HEK293T (cell line): ENCODE measurements around the gene DBN1.

ENCODE experiments used
- CTCF ChIA-PET: fragments of 350-600 bp; formaldehyde crosslinking; extraction: SDS; loops from one replicate; lab custom pipeline; 2021; ENCODE audit warnings: antibody characterized with exemption, inconsistent platforms; lab: Yijun Ruan, JAX
- POLR2A ChIA-PET: fragments of 350-600 bp; formaldehyde crosslinking; extraction: SDS; loops from one replicate; lab custom pipeline; 2020; ENCODE audit warnings: antibody characterized with exemption, inconsistent platforms; lab: Yijun Ruan, JAX
- DNase-seq: peaks from one replicate; pipeline ENCODE4 v3.0.0; 2012; ENCODE audit warnings: mixed read lengths; ENCODE audit errors: extremely low spot score
- ARNT ChIP-seq: fragments of 450-650 bp; IDR thresholded peaks from 2 replicates; pipeline ENCODE4 v1.6.1; 2017; ENCODE audit warnings: mild to moderate bottlenecking
- BHLHE40 ChIP-seq: fragments of 450-650 bp; IDR thresholded peaks from 2 replicates; pipeline ENCODE4 v1.6.1; 2016; ENCODE audit warnings: mild to moderate bottlenecking, moderate library complexity, borderline replicate concordance
- CTBP1 ChIP-seq: fragments of 450-650 bp; IDR thresholded peaks from 2 replicates; pipeline ENCODE4 v1.6.1; 2016; ENCODE audit warnings: borderline replicate concordance
- ELF4 ChIP-seq: fragments of 450-650 bp; IDR thresholded peaks from 2 replicates; pipeline ENCODE4 v1.6.1; 2017; ENCODE audit warnings: antibody characterized with exemption
- FOXA1 ChIP-seq: fragments of 450-650 bp; IDR thresholded peaks from 2 replicates; pipeline ENCODE4 v1.6.1; 2016; ENCODE audit warnings: mild to moderate bottlenecking
- FOXK2 ChIP-seq: fragments of 450-650 bp; IDR thresholded peaks from 2 replicates; pipeline ENCODE4 v1.6.1; 2016; ENCODE audit warnings: mild to moderate bottlenecking
- FOXM1 ChIP-seq: fragments of 450-650 bp; IDR thresholded peaks from 2 replicates; pipeline ENCODE4 v1.6.1; 2017; ENCODE audit warnings: mild to moderate bottlenecking, borderline replicate concordance
- HDGF ChIP-seq: fragments of 450-650 bp; IDR thresholded peaks from 2 replicates; pipeline ENCODE4 v1.6.1; 2017; ENCODE audit warnings: antibody characterized with exemption, borderline replicate concordance
- L3MBTL2 ChIP-seq: fragments of 450-650 bp; conservative IDR thresholded peaks from 2 replicates; pipeline ENCODE4 v1.6.1; 2016; ENCODE audit warnings: mild to moderate bottlenecking
- LEF1 ChIP-seq: fragments of 450-650 bp; IDR thresholded peaks from 2 replicates; pipeline ENCODE4 v1.6.1; 2017; ENCODE audit warnings: mild to moderate bottlenecking, borderline replicate concordance
- NFRKB ChIP-seq: fragments of 450-650 bp; IDR thresholded peaks from 2 replicates; pipeline ENCODE4 v1.6.1; 2016; ENCODE audit warnings: mild to moderate bottlenecking, moderate library complexity
- PKNOX1 ChIP-seq: fragments of 450-650 bp; IDR thresholded peaks from 2 replicates; pipeline ENCODE4 v1.6.1; 2016
- SP1 ChIP-seq: fragments of 450-650 bp; IDR thresholded peaks from 2 replicates; pipeline ENCODE4 v1.6.1; 2017
- SUZ12 ChIP-seq: fragments of 450-650 bp; IDR thresholded peaks from 2 replicates; pipeline ENCODE4 v1.6.1; 2016; ENCODE audit warnings: mild to moderate bottlenecking
- TARDBP ChIP-seq: fragments of 450-650 bp; IDR thresholded peaks from 2 replicates; pipeline ENCODE4 v1.6.1; 2016
- ZNF384 ChIP-seq: fragments of 450-650 bp; IDR thresholded peaks from 2 replicates; pipeline ENCODE4 v1.6.1; 2016

DBN1 gene

GRCh38 chr5:177511181-177511580 is 37.7 kb upstream of the DBN1 start:
- POLR2A ChIA-PET, result interaction anchor here (1.0 kb wide), 1 partner anchor 14 kb away, joined by 5 read pairs; the partner anchor contains the start of gene PDLIM7
- CTCF ChIA-PET, result interaction anchor here (1.5 kb wide), 2 partner anchors 10 to 54 kb away, joined by 3 to 5 read pairs; no protein-coding TSS in a partner anchor
- TF ChIP-seq BHLHE40, result no peak
- no peak for TF ChIP-seq LEF1
- TF ChIP-seq ELF4, result no peak
- TF ChIP-seq NFRKB, result no peak
- TF ChIP-seq FOXK2, result no peak
- no peak for TF ChIP-seq L3MBTL2
- no peak for TF ChIP-seq ZNF384
- no peak for TF ChIP-seq SUZ12
- no peak for TF ChIP-seq ARNT
- TF ChIP-seq HDGF, result no peak
- no peak for TF ChIP-seq PKNOX1
- no peak for TF ChIP-seq TARDBP
- no peak for TF ChIP-seq CTBP1
- TF ChIP-seq FOXM1, result no peak
- no peak for TF ChIP-seq SP1
- TF ChIP-seq FOXA1, result no peak
- DNase-seq, result no peak

GRCh38 chr5:177510567-177511053 is 37.2 kb upstream of the DBN1 start:
- POLR2A ChIA-PET, result interaction anchor here (1.0 kb wide), 1 partner anchor 13 kb away, joined by 5 read pairs; the partner anchor contains the start of gene PDLIM7

GRCh38 chr5:177509991-177510566 is 36.6 kb upstream of the DBN1 start:
- CTCF ChIA-PET, result no interaction called here
- POLR2A ChIA-PET, result interaction anchor here (1.2 kb wide), 1 partner anchor 12 kb away, joined by 3 read pairs; no protein-coding TSS in a partner anchor
- TF ChIP-seq TARDBP, result no peak
- TF ChIP-seq LEF1, result no peak
- no peak for TF ChIP-seq SP1
- TF ChIP-seq NFRKB, result no peak
- no peak for TF ChIP-seq ELF4
- TF ChIP-seq BHLHE40, result no peak
- TF ChIP-seq HDGF, result no peak
- TF ChIP-seq CTBP1, result no peak
- no peak for TF ChIP-seq FOXM1
- DNase-seq, result no peak

More at GRCh38 chr5:177510567-177511053, 37.2 kb upstream of the DBN1 start:
- no peak for DNase-seq
- TF ChIP-seq HDGF, result no peak
- TF ChIP-seq LEF1, result no peak
- no peak for TF ChIP-seq L3MBTL2
- no peak for TF ChIP-seq ZNF384
- TF ChIP-seq SP1, result no peak
- no peak for TF ChIP-seq CTBP1
- CTCF ChIA-PET, result interaction anchor here (1.5 kb wide), 2 partner anchors 9 to 53 kb away, joined by 3 to 5 read pairs; no protein-coding TSS in a partner anchor

GRCh38 chr5:177509381-177509951 is 36.0 kb upstream of the DBN1 start, which contains the start of gene DOK3:
Gene DOK3, minus strand, starts transcription at chr5:177509826. Its CDS starts 286 bp downstream, at chr5:177509540.
- no peak for DNase-seq
- POLR2A ChIA-PET, result interaction anchor here (0.6 to 1.2 kb wide), 2 partner anchors 12 to 16 kb away, joined by 3 read pairs; no protein-coding TSS in a partner anchor
- TF ChIP-seq BHLHE40 (no peak), L3MBTL2 (no peak), ELF4 (no peak)
- CTCF ChIA-PET, result interaction anchor here (0.7 to 1.8 kb wide), 2 partner anchors 9 to 119 kb away, joined by 3 read pairs; no protein-coding TSS in a partner anchor

GRCh38 chr5:177508837-177509236 is 35.4 kb upstream of the DBN1 start:
- ChIA-PET CTCF (interaction anchor here (0.7 to 1.8 kb wide), 2 partner anchors 10 to 118 kb away, joined by 3 read pairs; no protein-coding TSS in a partner anchor), POLR2A (interaction anchor here (0.6 to 1.6 kb wide), 3 partner anchors 9 to 16 kb away, joined by 3 read pairs; no protein-coding TSS in a partner anchor)
- DNase-seq, result no peak

More at GRCh38 chr5:177508837-177509236, 35.4 kb upstream of the DBN1 start:
- TF ChIP-seq HDGF, result no peak
- TF ChIP-seq FOXK2, result no peak
- TF ChIP-seq SP1, result no peak
- TF ChIP-seq LEF1, result no peak
- TF ChIP-seq BHLHE40, result no peak
- TF ChIP-seq NFRKB, result no peak
- TF ChIP-seq TARDBP, result no peak
- no peak for TF ChIP-seq PKNOX1
- TF ChIP-seq SUZ12, result no peak
- TF ChIP-seq FOXM1, result no peak
- no peak for TF ChIP-seq L3MBTL2
- TF ChIP-seq ELF4, result no peak
- no peak for TF ChIP-seq CTBP1
- no peak for TF ChIP-seq ARNT
- TF ChIP-seq ZNF384, result no peak
- no peak for TF ChIP-seq FOXA1
